ENCODE data around the gene ACAN.

DNA sequence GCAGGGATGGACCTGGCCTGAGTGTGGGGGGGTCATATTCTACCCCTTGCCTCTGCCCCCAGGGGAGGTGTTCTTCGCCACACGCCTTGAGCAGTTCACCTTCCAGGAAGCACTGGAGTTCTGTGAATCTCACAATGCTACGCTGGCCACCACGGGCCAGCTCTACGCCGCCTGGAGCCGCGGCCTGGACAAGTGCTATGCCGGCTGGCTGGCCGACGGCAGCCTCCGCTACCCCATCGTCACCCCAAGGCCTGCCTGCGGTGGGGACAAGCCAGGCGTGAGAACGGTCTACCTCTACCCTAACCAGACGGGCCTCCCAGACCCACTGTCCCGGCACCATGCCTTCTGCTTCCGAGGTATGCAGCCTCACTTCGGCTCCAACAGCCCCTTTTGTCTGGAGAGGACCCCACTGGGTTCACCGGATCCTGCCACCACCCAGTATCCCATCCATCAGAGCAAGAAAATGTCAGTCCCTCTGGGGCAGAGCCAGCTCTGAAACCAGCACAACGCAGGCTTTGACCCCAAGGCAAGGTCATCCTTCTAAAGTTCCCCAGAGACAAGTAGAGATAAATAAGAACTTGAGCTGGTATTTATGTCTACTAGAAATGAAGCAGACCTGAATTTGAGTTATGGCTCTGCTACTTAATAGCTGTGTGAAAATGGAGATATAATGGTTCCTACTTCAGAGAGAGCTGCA is 46.3 kb downstream of the ACAN start:
- TF ChIP-seq POLR2A (IDR thresholded peaks at IDR 0.05; ENCODE audit: low read depth, low read length) (no peak), POLR2AphosphoS5 (IDR thresholded peaks at IDR 0.05; ENCODE audit: low read depth, low read length) (no peak), TAF1 (IDR thresholded peaks at IDR 0.05; ENCODE audit: borderline replicate concordance, low read depth, low read length) (no peak)

All from GM12892 (cell line).